H1 (cell line): ENCODE measurements around the gene RGS5. TPM values are rescaled to one million over a fixed set of nuclear protein-coding genes. Genes with fewer than 3 reads are reported as not detected.
"Not testable (repeated sequence)": the region's sequence is repeated elsewhere in the genome, so short reads cannot be mapped to it uniquely, and the experiment has no call there.

Experiments used
- CTCF ChIA-PET: fragments of 300-600 bp; sonication (Branson Sonifier 250); formaldehyde crosslinking; loops from one replicate; lab custom pipeline; 2021; ENCODE audit not compliant: partially characterized antibody; lab: Charles Lee
- POLR2A ChIA-PET: fragments of 300-600 bp; sonication (Branson Sonifier 250); formaldehyde crosslinking; loops from one replicate; lab custom pipeline; 2021; ENCODE audit warnings: inconsistent platforms; ENCODE audit not compliant: partially characterized antibody; lab: Charles Lee
- DNase-seq, 2 experiments: peaks; one replicate each; pipeline versions ENCODE4 v3.0.0 to v3.0.0-alpha.2; 2010 to 2022; ENCODE audit warnings: low spot score in 2 of 2, low read depth in 1 of 2, mixed read lengths in 1 of 2
- FAIRE-seq: peaks from 2 replicates; lab custom pipeline; 2011; peaks lifted over from hg19 to GRCh38; lab: Jason Lieb, UNC
- H2AFZ ChIP-seq: 2 replicates; pipeline ENCODE4 v1.8.1; 2012; ENCODE audit warnings: low read length, inconsistent platforms
- H2AK5ac ChIP-seq: 2 replicates; pipeline ENCODE4 v1.6.1; 2013; ENCODE audit warnings: low read depth, low read length
- H2BK120ac ChIP-seq: replicated peaks from 2 replicates; pipeline ENCODE3; 2013; ENCODE audit warnings: low read depth, low read length, inconsistent platforms
- H2BK12ac ChIP-seq: 2 replicates; pipeline ENCODE4 v1.6.1; 2013; ENCODE audit warnings: low read depth, low read length
- H2BK15ac ChIP-seq: 2 replicates; pipeline ENCODE4 v1.6.1; 2013; ENCODE audit warnings: low read length
- H2BK20ac ChIP-seq: 2 replicates; pipeline ENCODE4 v1.6.1; 2013; ENCODE audit warnings: low read length
- H2BK5ac ChIP-seq: 2 replicates; pipeline ENCODE4 v1.6.1; 2013; ENCODE audit warnings: low read depth, low read length
- H3K14ac ChIP-seq: 2 replicates; pipeline ENCODE4 v1.6.1; 2013; ENCODE audit warnings: inconsistent platforms; ENCODE audit not compliant: insufficient read length
- H3K18ac ChIP-seq: 2 replicates; pipeline ENCODE4 v1.6.1; 2013; ENCODE audit warnings: low read length; ENCODE audit errors: extremely low read depth
- H3K23ac ChIP-seq: 2 replicates; pipeline ENCODE4 v1.6.1; 2013; ENCODE audit warnings: inconsistent platforms; ENCODE audit not compliant: insufficient read length
- H3K23me2 ChIP-seq: 2 replicates; pipeline ENCODE4 v1.6.1; 2013; ENCODE audit warnings: low read depth, low read length
- H3K27ac ChIP-seq: 2 replicates; pipeline ENCODE4 v1.6.1; 2011; ENCODE audit warnings: low read depth, low read length, inconsistent platforms
- H3K27me3 ChIP-seq, 4 experiments: replicated peaks in 1 of 4; 1 replicate in 1 of 4; 2 replicates in 3 of 4; pipeline versions ENCODE4 v1.6.1 to v1.8.1; 2011 to 2013; ENCODE audit warnings: low read length in 3 of 4, mild to moderate bottlenecking in 3 of 4, inconsistent platforms in 2 of 4, mixed read lengths in 2 of 4, moderate library complexity in 1 of 4; ENCODE audit not compliant: control insufficient read depth in 3 of 4, insufficient read depth in 3 of 4; ENCODE audit errors: extremely low read depth in 1 of 4
- H3K36me3 ChIP-seq, 4 experiments: 2 replicates each; pipeline versions ENCODE4 v1.6.1 to v1.8.1; 2011 to 2013; ENCODE audit warnings: mild to moderate bottlenecking in 4 of 4, low read length in 3 of 4, moderate library complexity in 2 of 4, control low read depth in 1 of 4, inconsistent platforms in 1 of 4; ENCODE audit not compliant: insufficient read depth in 4 of 4, control insufficient read depth in 2 of 4
- H3K4ac ChIP-seq: replicated peaks from 2 replicates; pipeline ENCODE3; 2013; ENCODE audit warnings: low read length, low read depth, mixed read lengths, inconsistent platforms; ENCODE audit not compliant: insufficient read length
- H3K4me1 ChIP-seq, 4 experiments: replicated peaks in 1 of 4; 1 replicate in 1 of 4; 2 replicates in 3 of 4; pipeline versions ENCODE4 v1.6.1 to v1.8.1; 2011 to 2013; ENCODE audit warnings: low read length in 3 of 4, inconsistent platforms in 2 of 4, mixed read lengths in 1 of 4; ENCODE audit not compliant: insufficient read depth in 4 of 4, control insufficient read depth in 3 of 4
- H3K4me2 ChIP-seq, 2 experiments: 2 replicates each; pipeline versions ENCODE4 v1.6.1 to v1.8.1; 2011 to 2013; ENCODE audit warnings: low read depth in 2 of 2, low read length in 2 of 2, control low read depth in 1 of 2, inconsistent platforms in 1 of 2, mild to moderate bottlenecking in 1 of 2; ENCODE audit not compliant: insufficient read depth in 1 of 2
- H3K4me3 ChIP-seq, 4 experiments: fragments of 200-600, 300-600 bp in 1 of 4; sonication (generic), shearing (Covaris generic), sonication (Bioruptor Twin) in 1 of 4; 2 replicates each; pipeline versions ENCODE4 v1.5.1 to v1.8.1; 2011 to 2016; ENCODE audit warnings: low read length in 4 of 4, low read depth in 3 of 4, control low read depth in 2 of 4, inconsistent platforms in 2 of 4, mild to moderate bottlenecking in 2 of 4, mixed read lengths in 1 of 4, moderate library complexity in 1 of 4; ENCODE audit not compliant: insufficient read depth in 2 of 4; ENCODE audit errors: extremely low read depth in 1 of 4
- H3K56ac ChIP-seq: replicated peaks from 2 replicates; pipeline ENCODE3; 2013; ENCODE audit warnings: low read depth, mild to moderate bottlenecking, mixed read lengths, low read length, inconsistent platforms; ENCODE audit not compliant: insufficient read length
- H3K79me1 ChIP-seq: 2 replicates; pipeline ENCODE4 v1.6.1; 2013; ENCODE audit warnings: low read depth, low read length, control low read depth
- H3K79me2 ChIP-seq, 2 experiments: 2 replicates each; pipeline versions ENCODE4 v1.6.1 to v1.8.1; 2012 to 2013; ENCODE audit warnings: low read length in 2 of 2, mild to moderate bottlenecking in 2 of 2, inconsistent platforms in 1 of 2; ENCODE audit not compliant: insufficient read depth in 2 of 2, control insufficient read depth in 1 of 2
- H3K9ac ChIP-seq, 4 experiments: replicated peaks in 1 of 4; 1 replicate in 1 of 4; 2 replicates in 3 of 4; pipeline versions ENCODE4 v1.6.1 to v1.8.1; 2011 to 2013; ENCODE audit warnings: low read depth in 3 of 4, low read length in 3 of 4, control low read depth in 2 of 4, mild to moderate bottlenecking in 2 of 4, moderate library complexity in 2 of 4, inconsistent platforms in 1 of 4; ENCODE audit errors: extremely low read depth in 1 of 4
- H3K9me3 ChIP-seq, 2 experiments: 2 replicates each; pipeline versions ENCODE4 v1.6.1 to v1.8.1; 2012 to 2013; ENCODE audit warnings: mild to moderate bottlenecking in 2 of 2, moderate library complexity in 2 of 2, control low read depth in 1 of 2, inconsistent platforms in 1 of 2, low read depth in 1 of 2, low read length in 1 of 2, mixed read lengths in 1 of 2; ENCODE audit not compliant: insufficient read depth in 2 of 2
- H4K20me1 ChIP-seq, 2 experiments: replicated peaks in 1 of 2; 2 replicates each; pipeline versions ENCODE3 to v1.8.1; 2011 to 2013; ENCODE audit warnings: inconsistent platforms in 2 of 2, low read length in 2 of 2, mild to moderate bottlenecking in 1 of 2; ENCODE audit not compliant: insufficient read depth in 2 of 2, control insufficient read depth in 1 of 2
- H4K5ac ChIP-seq: 2 replicates; pipeline ENCODE4 v1.6.1; 2013; ENCODE audit warnings: low read length, low read depth, mixed read lengths, inconsistent platforms; ENCODE audit not compliant: insufficient read length
- H4K8ac ChIP-seq: 2 replicates; pipeline ENCODE4 v1.8.0; 2013; ENCODE audit warnings: mild to moderate bottlenecking, moderate library complexity, low read length, inconsistent platforms; ENCODE audit not compliant: insufficient read depth; ENCODE audit errors: extremely low read depth
- H4K91ac ChIP-seq: replicated peaks from 2 replicates; pipeline ENCODE3; 2013; ENCODE audit warnings: low read length, mixed read lengths, inconsistent platforms; ENCODE audit not compliant: insufficient read length
- WGBS, 2 experiments: shearing (Covaris generic) in 1 of 2; methylation state at CpG; one replicate each; pipeline versions ENCODE4 v1.1.6 to v1.1.7; 2013 to 2015; ENCODE audit warnings: low lambda C conversion rate in 2 of 2, mixed read lengths in 2 of 2, inconsistent platforms in 1 of 2, low coverage in 1 of 2, missing lambda C conversion rate in 1 of 2; ENCODE audit not compliant: insufficient replicate concordance in 2 of 2, insufficient coverage in 1 of 2, insufficient read length in 1 of 2; ENCODE audit errors: extremely low coverage in 1 of 2, missing lambda C conversion rate in 1 of 2; 5-methylcytosine and 5-hydroxymethylcytosine counted together
- polyA plus RNA-seq, 7 experiments: library from polyadenylated mRNA; depleted of rRNA in 3 of 7; stranded (reverse) in 5 of 7; unstranded in 2 of 7; fragments of >200 nt in 5 of 7; fragments of 200-250 nt in 2 of 7; gene quantifications; 1 replicate in 5 of 7; 2 replicates in 1 of 7; 4 replicates in 1 of 7; pipeline versions ENCODE4 v1.2.1 to v1.2.3, GENCODE V29; 2011 to 2013; ENCODE audit warnings: missing spikeins in 2 of 7, mixed read lengths in 2 of 7
- total RNA-seq: library from RNA; stranded (reverse); fragmentation: NEBNext Ultra II Directional; extraction: Animal tissue kit (Norgen Biotek cat#: 25700); gene quantifications from 2 replicates; pipeline ENCODE4 v1.2.1, GENCODE V29; 2021

Gene RGS5
- total and polyA plus RNA-seq, 2 of the 8 experiments (the other 6 are each of a cell fraction or from before 2014, with no cell fraction given) = 75.5 to 103 TPM

- H3K79me1 ChIP-seq, POLR2A ChIA-PET, H3K4me3 ChIP-seq, H2AK5ac ChIP-seq, H3K9me3 ChIP-seq, H4K5ac ChIP-seq, H3K23me2 ChIP-seq, FAIRE-seq, H3K79me2 ChIP-seq, H4K20me1 ChIP-seq, CTCF ChIA-PET, H3K27ac ChIP-seq, H2BK5ac ChIP-seq, H3K23ac ChIP-seq, H4K91ac ChIP-seq, H3K18ac ChIP-seq, H3K27me3 ChIP-seq, H2AFZ ChIP-seq, H3K14ac ChIP-seq, H3K4me1 ChIP-seq, H2BK120ac ChIP-seq, H2BK12ac ChIP-seq, H3K36me3 ChIP-seq, H3K9ac ChIP-seq, DNase-seq, H3K56ac ChIP-seq, H3K4me2 ChIP-seq, H4K8ac ChIP-seq, H2BK20ac ChIP-seq, H3K4ac ChIP-seq, H2BK15ac ChIP-seq: not testable (repeated sequence)
- 100% methylated on average over 3 of the region's 3 CpGs; no CpG with 5 or more reads in 1 of the 2 experiments for WGBS, 2 experiments
These were observed 25.6 kb upstream of the RGS5 start for GRCh38 chr1:163228271-163228670.
